WTC11 (cell line): ENCODE measurements around the gene ADAMTS2. TPM values are rescaled to one million over a fixed set of nuclear protein-coding genes. Genes with fewer than 3 reads are reported as not detected.

Experiments
- ATAC-seq: fragments of 200-7000 bp; cut with Tn5 transposase; 2 replicates; pipeline ENCODE4 v1.10.0; 2021; ENCODE audit warnings: mild to moderate bottlenecking, moderate library complexity
- CTCF ChIA-PET: fragments of 300-600 bp; sonication (Branson Sonifier 250); formaldehyde crosslinking; loops from one replicate; lab custom pipeline; 2021; ENCODE audit warnings: antibody characterized with exemption; lab: Charles Lee
- POLR2A ChIA-PET: fragments of 350-600 bp; sonication (Branson Sonifier 250); formaldehyde crosslinking; loops from one replicate; lab custom pipeline; 2021; ENCODE audit warnings: antibody characterized with exemption; lab: Charles Lee
- DNase-seq: peaks from one replicate; pipeline ENCODE4 v3.0.0; 2021; ENCODE audit warnings: low spot score
- H3K27ac Mint-ChIP-seq: 2 replicates; pipeline ENCODE4 v1.8.0; 2021; ENCODE audit warnings: mixed read lengths
- H3K27me3 Mint-ChIP-seq: 2 replicates; pipeline ENCODE4 v1.8.0; 2021; ENCODE audit warnings: low read depth, mild to moderate bottlenecking, moderate library complexity, mixed read lengths
- H3K36me3 Mint-ChIP-seq: 2 replicates; pipeline ENCODE4 v1.8.0; 2021; ENCODE audit warnings: mixed read lengths
- H3K4me1 Mint-ChIP-seq: 2 replicates; pipeline ENCODE4 v1.8.0; 2022; ENCODE audit warnings: mixed read lengths
- H3K4me3 Mint-ChIP-seq: 2 replicates; pipeline ENCODE4 v1.8.0; 2021; ENCODE audit warnings: mild to moderate bottlenecking, moderate library complexity, mixed read lengths
- H3K9me3 Mint-ChIP-seq: 2 replicates; pipeline ENCODE4 v1.8.0; 2021; ENCODE audit warnings: mixed read lengths
- AR ChIP-seq: fragments of 250-450 bp; sonication (Bioruptor Pico); IDR thresholded peaks from 2 replicates; pipeline ENCODE4 v1.9.0; 2021; ENCODE audit warnings: mild to moderate bottlenecking
- ARID4B ChIP-seq: sonication (generic); formaldehyde crosslinking; IDR thresholded peaks from 2 replicates; pipeline ENCODE4 v1.8.0; 2023; ENCODE audit warnings: missing genetic modification reagents, mild to moderate bottlenecking, borderline replicate concordance
- CREB1 ChIP-seq: sonication (generic); formaldehyde crosslinking; IDR thresholded peaks from 2 replicates; pipeline ENCODE4 v1.8.0; 2023; ENCODE audit warnings: mild to moderate bottlenecking, missing genetic modification reagents
- E2F5 ChIP-seq: sonication (generic); formaldehyde crosslinking; IDR thresholded peaks from 2 replicates; pipeline ENCODE4 v1.8.1; 2022; ENCODE audit warnings: mild to moderate bottlenecking, moderate library complexity, missing genetic modification reagents
- FOXP1 ChIP-seq: sonication (generic); formaldehyde crosslinking; IDR thresholded peaks from 2 replicates; pipeline ENCODE4 v1.8.0; 2022; ENCODE audit warnings: missing genetic modification reagents, mild to moderate bottlenecking, moderate library complexity, borderline replicate concordance
- GRHL2 ChIP-seq: fragments of 250-450 bp; sonication (Bioruptor Pico); IDR thresholded peaks from 2 replicates; pipeline ENCODE4 v1.8.0; 2022; ENCODE audit warnings: mild to moderate bottlenecking, moderate library complexity; ENCODE audit not compliant: insufficient replicate concordance, severe bottlenecking
- IRF2 ChIP-seq: sonication (generic); formaldehyde crosslinking; IDR thresholded peaks from 2 replicates; pipeline ENCODE4 v1.8.0; 2022; ENCODE audit warnings: low read depth, missing genetic modification reagents, borderline replicate concordance
- KAT7 ChIP-seq: sonication (generic); formaldehyde crosslinking; IDR thresholded peaks from 2 replicates; pipeline ENCODE4 v1.8.1; 2023; ENCODE audit warnings: missing genetic modification reagents, mild to moderate bottlenecking, borderline replicate concordance
- MXD4 ChIP-seq: fragments of 250-450 bp; sonication (Bioruptor Pico); IDR thresholded peaks from 2 replicates; pipeline ENCODE4 v1.8.0; 2021; ENCODE audit warnings: mild to moderate bottlenecking, moderate library complexity, borderline replicate concordance
- NR2C2 ChIP-seq: sonication (generic); formaldehyde crosslinking; IDR thresholded peaks from 2 replicates; pipeline ENCODE4 v1.8.0; 2022; ENCODE audit warnings: mild to moderate bottlenecking, missing genetic modification reagents
- PRRX2 ChIP-seq: fragments of 250-450 bp; sonication (Bioruptor Pico); IDR thresholded peaks from 2 replicates; pipeline ENCODE4 v1.8.0; 2021; ENCODE audit warnings: mild to moderate bottlenecking
- RELA ChIP-seq: sonication (generic); formaldehyde crosslinking; IDR thresholded peaks from 2 replicates; pipeline ENCODE4 v1.8.1; 2022; ENCODE audit warnings: missing genetic modification reagents, mild to moderate bottlenecking, borderline replicate concordance
- SOX15 ChIP-seq: fragments of 250-450 bp; sonication (Bioruptor Pico); IDR thresholded peaks from 2 replicates; pipeline ENCODE4 v1.9.0; 2021; ENCODE audit warnings: mild to moderate bottlenecking
- TEAD1 ChIP-seq: sonication (generic); formaldehyde crosslinking; IDR thresholded peaks from 2 replicates; pipeline ENCODE4 v1.8.0; 2022; ENCODE audit warnings: mild to moderate bottlenecking, missing genetic modification reagents
- ZNF121 ChIP-seq: sonication (generic); formaldehyde crosslinking; IDR thresholded peaks from 2 replicates; pipeline ENCODE4 v1.8.0; 2023; ENCODE audit warnings: missing genetic modification reagents
- total RNA-seq: library from RNA; stranded (reverse); gene quantifications from 3 replicates; pipeline ENCODE4 v1.2.3, GENCODE V29; 2021
- TF ChIP-seq, protein P1 (sequence below): sonication (generic); formaldehyde crosslinking; IDR thresholded peaks from 2 replicates; pipeline ENCODE4 v1.8.1; 2023; ENCODE audit warnings: mild to moderate bottlenecking, missing genetic modification reagents
- TF ChIP-seq, protein P2 (sequence below): sonication (generic); formaldehyde crosslinking; IDR thresholded peaks from 2 replicates; pipeline ENCODE4 v1.8.0; 2023; ENCODE audit warnings: mild to moderate bottlenecking, missing genetic modification reagents
- TF ChIP-seq, protein P3 (sequence below): sonication (generic); formaldehyde crosslinking; IDR thresholded peaks from 2 replicates; pipeline ENCODE4 v1.8.1; 2022; ENCODE audit warnings: low read depth, missing genetic modification reagents, borderline replicate concordance

The ADAMTS2 gene
- total RNA-seq, 1 experiment from 2014 or later, result 11.2 TPM

DNA sequence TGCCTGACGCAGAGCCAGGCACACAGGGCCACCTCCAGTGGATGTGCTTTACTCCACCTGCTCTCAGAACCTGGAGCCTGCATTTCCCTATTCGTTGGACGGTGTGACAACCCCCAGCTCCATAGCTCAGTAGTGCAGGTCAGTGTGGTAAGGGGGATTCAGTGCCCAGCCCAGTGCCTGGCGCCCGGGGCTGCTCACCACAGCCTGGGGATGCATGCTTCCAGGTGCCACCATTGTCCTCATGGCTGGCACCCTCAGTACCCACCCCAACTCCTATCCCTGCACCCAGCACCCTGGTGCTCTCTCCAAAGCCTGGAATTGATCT lies 32.8 kb upstream of the ADAMTS2 start:
- no peaks in the 10 kb centered on the region for H3K4me1 Mint-ChIP-seq
- CTCF ChIA-PET, result no interaction called here
- no peak overlapping the region for H3K27ac Mint-ChIP-seq
- H3K4me3 Mint-ChIP-seq, result no peak overlapping the region
- ATAC-seq (no peak), DNase-seq (no peak)
- peaks cover 19% of the 10 kb centered on the region for H3K9me3 Mint-ChIP-seq
- TF ChIP-seq TEAD1 (CRISPR knock-in tag), result no peak
- TF ChIP-seq ARID4B (CRISPR knock-in tag), result no peak
- TF ChIP-seq IRF2 (CRISPR knock-in tag), result no peak
- TF ChIP-seq PRRX2 (CRISPR knock-in tag), result no peak
- no peak for TF ChIP-seq AR (CRISPR knock-in tag)
- TF ChIP-seq CREB1 (CRISPR knock-in tag), result no peak
- no peak for TF ChIP-seq GRHL2
- TF ChIP-seq, protein P1, sequence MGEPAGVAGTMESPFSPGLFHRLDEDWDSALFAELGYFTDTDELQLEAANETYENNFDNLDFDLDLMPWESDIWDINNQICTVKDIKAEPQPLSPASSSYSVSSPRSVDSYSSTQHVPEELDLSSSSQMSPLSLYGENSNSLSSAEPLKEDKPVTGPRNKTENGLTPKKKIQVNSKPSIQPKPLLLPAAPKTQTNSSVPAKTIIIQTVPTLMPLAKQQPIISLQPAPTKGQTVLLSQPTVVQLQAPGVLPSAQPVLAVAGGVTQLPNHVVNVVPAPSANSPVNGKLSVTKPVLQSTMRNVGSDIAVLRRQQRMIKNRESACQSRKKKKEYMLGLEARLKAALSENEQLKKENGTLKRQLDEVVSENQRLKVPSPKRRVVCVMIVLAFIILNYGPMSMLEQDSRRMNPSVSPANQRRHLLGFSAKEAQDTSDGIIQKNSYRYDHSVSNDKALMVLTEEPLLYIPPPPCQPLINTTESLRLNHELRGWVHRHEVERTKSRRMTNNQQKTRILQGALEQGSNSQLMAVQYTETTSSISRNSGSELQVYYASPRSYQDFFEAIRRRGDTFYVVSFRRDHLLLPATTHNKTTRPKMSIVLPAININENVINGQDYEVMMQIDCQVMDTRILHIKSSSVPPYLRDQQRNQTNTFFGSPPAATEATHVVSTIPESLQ (CRISPR knock-in tag), result no peak
- no peak for TF ChIP-seq SOX15 (CRISPR knock-in tag)
- no peak for TF ChIP-seq RELA (CRISPR knock-in tag)
- no peak for TF ChIP-seq ZNF121 (CRISPR knock-in tag)
- TF ChIP-seq, protein P2, sequence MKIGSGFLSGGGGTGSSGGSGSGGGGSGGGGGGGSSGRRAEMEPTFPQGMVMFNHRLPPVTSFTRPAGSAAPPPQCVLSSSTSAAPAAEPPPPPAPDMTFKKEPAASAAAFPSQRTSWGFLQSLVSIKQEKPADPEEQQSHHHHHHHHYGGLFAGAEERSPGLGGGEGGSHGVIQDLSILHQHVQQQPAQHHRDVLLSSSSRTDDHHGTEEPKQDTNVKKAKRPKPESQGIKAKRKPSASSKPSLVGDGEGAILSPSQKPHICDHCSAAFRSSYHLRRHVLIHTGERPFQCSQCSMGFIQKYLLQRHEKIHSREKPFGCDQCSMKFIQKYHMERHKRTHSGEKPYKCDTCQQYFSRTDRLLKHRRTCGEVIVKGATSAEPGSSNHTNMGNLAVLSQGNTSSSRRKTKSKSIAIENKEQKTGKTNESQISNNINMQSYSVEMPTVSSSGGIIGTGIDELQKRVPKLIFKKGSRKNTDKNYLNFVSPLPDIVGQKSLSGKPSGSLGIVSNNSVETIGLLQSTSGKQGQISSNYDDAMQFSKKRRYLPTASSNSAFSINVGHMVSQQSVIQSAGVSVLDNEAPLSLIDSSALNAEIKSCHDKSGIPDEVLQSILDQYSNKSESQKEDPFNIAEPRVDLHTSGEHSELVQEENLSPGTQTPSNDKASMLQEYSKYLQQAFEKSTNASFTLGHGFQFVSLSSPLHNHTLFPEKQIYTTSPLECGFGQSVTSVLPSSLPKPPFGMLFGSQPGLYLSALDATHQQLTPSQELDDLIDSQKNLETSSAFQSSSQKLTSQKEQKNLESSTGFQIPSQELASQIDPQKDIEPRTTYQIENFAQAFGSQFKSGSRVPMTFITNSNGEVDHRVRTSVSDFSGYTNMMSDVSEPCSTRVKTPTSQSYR, result no peak
- no peak for TF ChIP-seq MXD4 (CRISPR knock-in tag)
- TF ChIP-seq FOXP1, result no peak
- TF ChIP-seq E2F5, result no peak
- no peak for TF ChIP-seq KAT7 (CRISPR knock-in tag)
- TF ChIP-seq, protein P3, sequence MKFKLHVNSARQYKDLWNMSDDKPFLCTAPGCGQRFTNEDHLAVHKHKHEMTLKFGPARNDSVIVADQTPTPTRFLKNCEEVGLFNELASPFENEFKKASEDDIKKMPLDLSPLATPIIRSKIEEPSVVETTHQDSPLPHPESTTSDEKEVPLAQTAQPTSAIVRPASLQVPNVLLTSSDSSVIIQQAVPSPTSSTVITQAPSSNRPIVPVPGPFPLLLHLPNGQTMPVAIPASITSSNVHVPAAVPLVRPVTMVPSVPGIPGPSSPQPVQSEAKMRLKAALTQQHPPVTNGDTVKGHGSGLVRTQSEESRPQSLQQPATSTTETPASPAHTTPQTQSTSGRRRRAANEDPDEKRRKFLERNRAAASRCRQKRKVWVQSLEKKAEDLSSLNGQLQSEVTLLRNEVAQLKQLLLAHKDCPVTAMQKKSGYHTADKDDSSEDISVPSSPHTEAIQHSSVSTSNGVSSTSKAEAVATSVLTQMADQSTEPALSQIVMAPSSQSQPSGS (CRISPR knock-in tag), result no peak
- no peak for TF ChIP-seq NR2C2 (CRISPR knock-in tag)
- H3K36me3 Mint-ChIP-seq, result no peaks in the 10 kb centered on the region
- peaks cover 1% of the 10 kb centered on the region; the same call in 1 of the 2 replicates for H3K27me3 Mint-ChIP-seq
- POLR2A ChIA-PET, result no interaction called here
